ENCODE data around the gene PDE6H.

Gene PDE6H

DNA sequence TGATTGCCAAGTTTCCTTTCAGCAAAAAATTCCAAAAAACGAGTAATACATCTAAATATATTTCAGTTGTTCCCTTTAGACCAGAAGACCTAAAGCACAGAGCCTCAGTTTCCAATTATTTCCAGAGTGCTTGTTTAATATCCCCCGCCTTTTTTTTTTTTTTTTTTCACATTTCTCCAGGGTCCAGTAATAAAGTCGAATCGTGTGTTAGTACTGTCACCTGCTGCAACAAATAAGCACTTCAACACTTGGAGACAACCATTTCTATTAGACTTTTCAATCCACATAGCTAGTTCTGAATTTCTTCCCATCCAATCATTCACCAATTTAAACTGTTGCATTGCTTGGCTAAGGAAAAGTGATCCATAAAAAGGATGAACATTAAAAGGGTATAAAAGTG is 13.6 kb downstream of the PDE6H start:
- DNase-seq (ENCODE audit: extremely low read depth, low read depth), result no peak
- no peak overlapping the region for H3K4me3 ChIP-seq (replicated peaks; ENCODE audit: low read depth, low read length)
- TF ChIP-seq, protein P1, sequence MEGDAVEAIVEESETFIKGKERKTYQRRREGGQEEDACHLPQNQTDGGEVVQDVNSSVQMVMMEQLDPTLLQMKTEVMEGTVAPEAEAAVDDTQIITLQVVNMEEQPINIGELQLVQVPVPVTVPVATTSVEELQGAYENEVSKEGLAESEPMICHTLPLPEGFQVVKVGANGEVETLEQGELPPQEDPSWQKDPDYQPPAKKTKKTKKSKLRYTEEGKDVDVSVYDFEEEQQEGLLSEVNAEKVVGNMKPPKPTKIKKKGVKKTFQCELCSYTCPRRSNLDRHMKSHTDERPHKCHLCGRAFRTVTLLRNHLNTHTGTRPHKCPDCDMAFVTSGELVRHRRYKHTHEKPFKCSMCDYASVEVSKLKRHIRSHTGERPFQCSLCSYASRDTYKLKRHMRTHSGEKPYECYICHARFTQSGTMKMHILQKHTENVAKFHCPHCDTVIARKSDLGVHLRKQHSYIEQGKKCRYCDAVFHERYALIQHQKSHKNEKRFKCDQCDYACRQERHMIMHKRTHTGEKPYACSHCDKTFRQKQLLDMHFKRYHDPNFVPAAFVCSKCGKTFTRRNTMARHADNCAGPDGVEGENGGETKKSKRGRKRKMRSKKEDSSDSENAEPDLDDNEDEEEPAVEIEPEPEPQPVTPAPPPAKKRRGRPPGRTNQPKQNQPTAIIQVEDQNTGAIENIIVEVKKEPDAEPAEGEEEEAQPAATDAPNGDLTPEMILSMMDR (IDR thresholded peaks at IDR 0.05; ENCODE audit: low read depth, low read length, missing control alignments), result no peak

DNA sequence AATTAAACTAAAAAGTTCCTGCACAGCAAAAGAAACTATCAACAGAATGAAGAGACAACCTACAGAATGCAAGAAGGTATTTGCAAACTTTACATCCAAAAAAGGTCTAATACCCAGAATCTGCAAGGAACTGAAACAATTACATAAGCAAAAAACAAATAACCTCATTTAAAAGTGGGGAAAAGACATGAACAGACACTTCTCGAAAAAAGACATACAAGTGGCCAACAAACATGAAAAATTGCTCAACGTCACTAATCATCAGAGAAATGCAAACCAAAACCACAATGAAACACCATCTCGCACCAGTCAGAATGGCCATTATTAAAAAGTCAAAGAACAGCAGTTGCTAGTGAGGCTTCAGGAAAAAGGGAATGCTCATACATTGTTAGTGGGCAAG is 15.2 kb downstream of the PDE6H start:
- TF ChIP-seq, protein P1 (IDR thresholded peaks at IDR 0.05; ENCODE audit: low read depth, low read length, missing control alignments), result no peak
- no peak for DNase-seq (ENCODE audit: extremely low read depth, low read depth)
- H3K4me3 ChIP-seq (replicated peaks; ENCODE audit: low read depth, low read length), result no peak overlapping the region

DNA sequence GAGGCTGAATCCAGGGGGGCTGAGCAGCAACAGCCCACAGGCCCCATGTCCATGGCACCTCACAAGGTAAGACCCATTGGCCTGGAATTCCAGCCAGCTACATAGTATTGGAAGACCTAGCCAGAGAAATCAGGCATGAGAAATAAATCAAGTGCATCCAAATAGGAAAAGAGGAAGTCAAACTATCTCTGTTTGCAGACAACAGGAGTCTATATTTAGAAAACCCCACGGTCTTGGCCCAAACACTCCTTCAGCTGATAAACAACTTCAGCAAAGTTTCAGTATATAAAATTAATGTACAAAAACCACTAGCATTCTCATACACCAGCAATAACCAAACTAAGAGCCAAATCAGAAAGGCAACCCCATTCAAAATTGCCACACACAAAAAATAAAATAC is 16.9 kb downstream of the PDE6H start:
- DNase-seq (ENCODE audit: extremely low read depth, low read depth), result no peak
- TF ChIP-seq, protein P1 (IDR thresholded peaks at IDR 0.05; ENCODE audit: low read depth, low read length, missing control alignments), result no peak
- H3K4me3 ChIP-seq (replicated peaks; ENCODE audit: low read depth, low read length), result no peak overlapping the region

DNA sequence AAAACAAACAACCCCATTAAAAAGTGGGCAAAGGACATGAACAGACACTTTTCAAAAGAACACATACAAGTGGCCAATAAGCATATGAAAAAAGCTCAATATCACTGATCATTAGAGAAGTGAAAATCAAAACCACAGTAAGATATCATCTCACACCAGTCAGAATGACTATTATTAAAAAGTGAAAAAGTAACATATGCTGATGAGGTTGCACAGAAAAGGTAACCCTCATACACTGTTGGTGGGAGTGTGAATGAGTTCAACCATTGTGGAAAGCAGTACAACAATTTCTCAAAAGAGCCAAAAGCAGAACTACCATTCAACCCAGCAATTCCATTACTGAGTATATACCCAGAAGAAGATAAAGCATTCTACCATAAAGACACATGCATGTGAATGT is 18.2 kb downstream of the PDE6H start:
- TF ChIP-seq, protein P1 (IDR thresholded peaks at IDR 0.05; ENCODE audit: low read depth, low read length, missing control alignments), result no peak
- DNase-seq (ENCODE audit: extremely low read depth, low read depth), result no peak
- no peak overlapping the region for H3K4me3 ChIP-seq (replicated peaks; ENCODE audit: low read depth, low read length)

DNA sequence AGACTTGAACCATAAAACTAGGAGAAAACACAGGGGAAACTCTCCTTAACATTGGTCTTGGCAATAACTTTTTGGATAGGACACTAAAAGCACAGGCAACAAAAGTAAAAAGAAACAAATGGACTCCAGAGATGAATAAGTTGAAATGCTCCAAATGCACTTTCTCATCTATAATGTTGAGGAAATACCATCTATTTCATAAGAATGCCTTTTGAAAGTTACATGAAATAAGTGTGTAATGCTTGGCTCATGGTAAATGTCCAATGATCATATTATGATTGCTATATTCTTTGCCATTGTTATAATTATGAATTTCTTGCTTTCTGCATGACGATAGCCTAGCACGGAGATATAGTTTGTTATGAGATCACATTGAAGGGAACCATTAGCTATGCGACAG is 19.8 kb downstream of the PDE6H start:
- no peak for DNase-seq (ENCODE audit: extremely low read depth, low read depth)
- TF ChIP-seq, protein P1 (IDR thresholded peaks at IDR 0.05; ENCODE audit: low read depth, low read length, missing control alignments), result no peak
- H3K4me3 ChIP-seq (replicated peaks; ENCODE audit: low read depth, low read length), result no peak overlapping the region

DNA sequence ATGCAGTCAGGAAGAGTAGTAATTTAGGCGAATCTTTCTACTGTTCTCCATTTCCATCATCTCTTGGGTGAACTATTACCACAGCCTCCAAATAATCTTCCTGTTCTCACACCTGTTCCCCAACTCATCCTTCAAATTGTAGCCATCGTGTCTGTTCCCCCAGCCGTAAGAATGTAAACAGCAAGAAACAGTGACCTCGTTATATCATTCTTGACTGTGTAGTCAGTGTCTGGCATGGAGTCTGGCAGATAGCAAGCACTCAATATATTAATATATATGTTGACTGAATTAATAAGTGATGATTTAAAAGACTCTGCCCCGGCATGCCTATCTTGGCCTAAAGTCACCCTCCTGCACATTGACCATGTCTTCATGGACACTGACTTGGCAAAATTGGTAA is 20.3 kb downstream of the PDE6H start:
- DNase-seq (ENCODE audit: extremely low read depth, low read depth), result no peak
- no peak overlapping the region for H3K4me3 ChIP-seq (replicated peaks; ENCODE audit: low read depth, low read length)
- TF ChIP-seq, protein P1 (IDR thresholded peaks at IDR 0.05; ENCODE audit: low read depth, low read length, missing control alignments), result no peak

DNA sequence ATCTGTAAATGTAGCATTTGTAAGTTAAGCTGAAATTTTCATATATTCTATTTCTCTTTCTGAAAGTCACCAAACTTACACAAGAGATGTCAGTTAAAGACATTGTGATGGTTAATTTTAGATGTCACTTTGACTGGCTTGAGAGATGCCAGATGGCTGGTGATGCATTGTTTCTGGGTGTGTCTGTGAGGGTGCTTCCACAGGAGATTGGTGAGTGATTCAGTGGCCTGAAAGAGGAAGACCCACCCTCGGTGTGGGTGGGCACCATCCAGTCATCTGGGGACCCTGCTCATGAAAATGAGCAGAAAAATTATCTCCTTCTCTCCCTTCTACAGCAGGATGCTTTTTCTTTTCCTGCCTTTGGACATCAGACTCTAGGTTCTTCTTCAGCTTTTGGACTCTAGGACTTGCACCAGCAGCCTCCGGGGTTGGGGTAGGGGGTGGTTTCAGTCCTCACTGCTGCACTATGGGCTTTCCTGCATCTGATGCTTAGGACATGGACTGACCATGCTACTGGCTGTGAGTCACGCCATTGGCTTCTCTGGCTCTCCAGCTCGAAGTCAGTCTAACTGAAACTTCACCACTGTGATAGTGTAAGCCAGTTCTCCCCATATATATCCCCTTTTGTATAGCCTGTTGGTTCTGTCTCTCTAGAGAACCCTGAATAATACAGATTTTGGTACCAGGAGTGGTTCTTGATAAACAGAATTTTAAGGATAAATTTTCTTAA is 20.9 kb downstream of the PDE6H start:
- no peak for DNase-seq (ENCODE audit: extremely low read depth, low read depth)
- H3K4me3 ChIP-seq (replicated peaks; ENCODE audit: low read depth, low read length), result no peak overlapping the region

More for the DNA sequence above, 20.9 kb downstream of the PDE6H start:
- TF ChIP-seq, protein P1 (IDR thresholded peaks at IDR 0.05; ENCODE audit: low read depth, low read length, missing control alignments), result no peak
